Breast epithelium (tissue), 4 donors: ENCODE results near the gene SDC1. TPM values are rescaled to one million over a fixed set of nuclear protein-coding genes. Genes with fewer than 3 reads are reported as not detected.
"Not testable (repeated sequence)": the region's sequence is repeated elsewhere in the genome, so short reads cannot be mapped to it uniquely, and the experiment has no call there.

Experiments
- DNase-seq, 2 donors: peaks; one replicate each; pipeline ENCODE4 v3.0.0-alpha.2; 2019; ENCODE audit warnings: low spot score in 2 of 2
- H3K27ac ChIP-seq, 2 donors: fragments of 200-600 bp; sonication (generic) in 1 of 2; one replicate each; pipeline ENCODE4 v1.5.1; 2016 to 2019; ENCODE audit warnings: mild to moderate bottlenecking in 1 of 2
- H3K27me3 ChIP-seq, 2 donors: fragments of 200-600 bp; sonication (generic) in 1 of 2; one replicate each; pipeline versions ENCODE4 v1.5.1 to v1.6.0; 2017 to 2019; ENCODE audit warnings: control low read depth in 1 of 2, mild to moderate bottlenecking in 1 of 2
- H3K36me3 ChIP-seq: fragments of 200-600 bp; one replicate; pipeline ENCODE4 v1.5.1; 2019
- H3K4me1 ChIP-seq, 2 donors: fragments of 200-600 bp; sonication (generic); one replicate each; pipeline ENCODE4 v1.5.1; 2016 to 2019; ENCODE audit warnings: control low read depth in 1 of 2
- H3K4me3 ChIP-seq, 3 donors: fragments of 200-600 bp; sonication (generic); 1 replicate in 2 of 3; 2 replicates in 1 of 3; pipeline ENCODE4 v1.5.1; 2016 to 2019; ENCODE audit warnings: mild to moderate bottlenecking in 3 of 3, moderate library complexity in 2 of 3
- H3K9me3 ChIP-seq, 2 donors: fragments of 200-600 bp; sonication (generic) in 1 of 2; one replicate each; pipeline ENCODE4 v1.5.1; 2016 to 2019; ENCODE audit warnings: control low read depth in 1 of 2
- POLR2A ChIP-seq: fragments of 450-650 bp; IDR thresholded peaks from one replicate; pipeline ENCODE4 v1.6.1; 2016; ENCODE audit warnings: antibody characterized with exemption, mild to moderate bottlenecking, moderate library complexity
- POLR2AphosphoS5 ChIP-seq, 3 donors: sonication (generic); formaldehyde crosslinking; IDR thresholded peaks; one replicate each; pipeline ENCODE4 v1.6.1; 2017; ENCODE audit warnings: antibody characterized with exemption in 3 of 3
- intact Hi-C: fragments of 100-400 bp; cut with DNase I; formaldehyde crosslinking; loops from one replicate; pipeline ENCODE4 v1.15.1; 2023; ENCODE audit warnings: low total_unique reads
- total RNA-seq, 3 donors: library from RNA; depleted of rRNA; stranded (reverse); fragments of >200 nt; gene quantifications; one replicate each; pipeline ENCODE4 v1.1.0, GENCODE V29; 2016
- TF ChIP-seq, protein P1 (sequence below), 3 donors: fragments of 450-650 bp; IDR thresholded peaks; one replicate each; pipeline ENCODE4 v1.5.1; 2016 to 2017; ENCODE audit warnings: antibody characterized with exemption in 3 of 3, mild to moderate bottlenecking in 3 of 3, moderate library complexity in 3 of 3

SDC1 gene
- total RNA-seq, 3 donors from 2014 or later = 2.6 to 51.8 (median 38.7) TPM

DNA sequence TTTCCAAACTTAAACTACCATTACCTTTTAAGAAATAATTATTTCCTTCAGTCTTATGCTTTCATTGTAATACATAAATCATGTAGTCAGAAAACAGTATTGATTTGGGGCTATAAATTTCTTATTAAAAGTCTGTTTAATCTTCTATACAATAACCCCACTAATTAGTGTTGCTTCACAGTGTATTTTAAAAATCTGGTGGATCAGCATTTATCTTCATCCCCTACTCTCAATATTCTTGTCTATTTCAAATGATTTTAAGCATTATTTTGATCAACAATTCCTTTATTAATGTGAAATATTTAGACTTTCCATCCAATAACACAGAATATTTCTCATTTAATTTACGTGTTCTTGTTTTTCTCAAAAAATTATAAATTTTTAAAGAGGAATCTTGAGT is 32.5 kb upstream of the SDC1 start:
- H3K27me3 ChIP-seq = no peaks in the 10 kb centered on the region
- TF ChIP-seq POLR2AphosphoS5 (IDR thresholded peaks at IDR 0.05) = no peak
- TF ChIP-seq, protein P1, sequence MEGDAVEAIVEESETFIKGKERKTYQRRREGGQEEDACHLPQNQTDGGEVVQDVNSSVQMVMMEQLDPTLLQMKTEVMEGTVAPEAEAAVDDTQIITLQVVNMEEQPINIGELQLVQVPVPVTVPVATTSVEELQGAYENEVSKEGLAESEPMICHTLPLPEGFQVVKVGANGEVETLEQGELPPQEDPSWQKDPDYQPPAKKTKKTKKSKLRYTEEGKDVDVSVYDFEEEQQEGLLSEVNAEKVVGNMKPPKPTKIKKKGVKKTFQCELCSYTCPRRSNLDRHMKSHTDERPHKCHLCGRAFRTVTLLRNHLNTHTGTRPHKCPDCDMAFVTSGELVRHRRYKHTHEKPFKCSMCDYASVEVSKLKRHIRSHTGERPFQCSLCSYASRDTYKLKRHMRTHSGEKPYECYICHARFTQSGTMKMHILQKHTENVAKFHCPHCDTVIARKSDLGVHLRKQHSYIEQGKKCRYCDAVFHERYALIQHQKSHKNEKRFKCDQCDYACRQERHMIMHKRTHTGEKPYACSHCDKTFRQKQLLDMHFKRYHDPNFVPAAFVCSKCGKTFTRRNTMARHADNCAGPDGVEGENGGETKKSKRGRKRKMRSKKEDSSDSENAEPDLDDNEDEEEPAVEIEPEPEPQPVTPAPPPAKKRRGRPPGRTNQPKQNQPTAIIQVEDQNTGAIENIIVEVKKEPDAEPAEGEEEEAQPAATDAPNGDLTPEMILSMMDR (IDR thresholded peaks at IDR 0.05) = no peak
- no peak for TF ChIP-seq POLR2A
- no peak overlapping the region for H3K27ac ChIP-seq
- no peaks in the 10 kb centered on the region for H3K4me1 ChIP-seq
- intact Hi-C loops = no loop called here
- no peak overlapping the region for H3K4me3 ChIP-seq
- H3K36me3 ChIP-seq = peaks cover 11% of the 10 kb centered on the region
- DNase-seq = no peak
- H3K9me3 ChIP-seq = no peaks in the 10 kb centered on the region

DNA sequence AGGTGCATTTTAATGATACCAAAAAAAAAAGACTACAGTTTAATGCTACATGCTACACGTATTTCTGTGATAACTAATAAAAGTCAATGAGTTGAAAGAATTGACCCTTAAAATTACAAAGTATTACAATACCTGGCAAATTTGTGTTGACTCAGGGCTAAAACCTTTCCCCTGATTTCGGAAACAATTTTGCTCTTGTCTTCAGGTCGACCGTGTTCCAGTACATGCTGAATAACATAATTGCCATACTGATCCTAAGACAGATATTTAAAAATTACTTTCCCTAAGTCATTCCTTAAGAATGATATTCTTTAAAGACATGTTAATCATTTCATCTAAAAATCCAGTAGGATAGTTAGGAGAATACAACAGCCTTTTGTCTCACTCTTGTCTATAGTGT is 29.8 kb upstream of the SDC1 start:
- TF ChIP-seq, protein P1 (IDR thresholded peaks at IDR 0.05) = no peak
- no peak for TF ChIP-seq POLR2A
- no peaks in the 10 kb centered on the region for H3K4me1 ChIP-seq
- no peak overlapping the region for H3K4me3 ChIP-seq
- peaks cover 16% of the 10 kb centered on the region for H3K36me3 ChIP-seq
- H3K9me3 ChIP-seq = no peaks in the 10 kb centered on the region
- intact Hi-C loops = no loop called here
- no peaks in the 10 kb centered on the region for H3K27me3 ChIP-seq
- DNase-seq = no peak
- no peak overlapping the region for H3K27ac ChIP-seq

DNA sequence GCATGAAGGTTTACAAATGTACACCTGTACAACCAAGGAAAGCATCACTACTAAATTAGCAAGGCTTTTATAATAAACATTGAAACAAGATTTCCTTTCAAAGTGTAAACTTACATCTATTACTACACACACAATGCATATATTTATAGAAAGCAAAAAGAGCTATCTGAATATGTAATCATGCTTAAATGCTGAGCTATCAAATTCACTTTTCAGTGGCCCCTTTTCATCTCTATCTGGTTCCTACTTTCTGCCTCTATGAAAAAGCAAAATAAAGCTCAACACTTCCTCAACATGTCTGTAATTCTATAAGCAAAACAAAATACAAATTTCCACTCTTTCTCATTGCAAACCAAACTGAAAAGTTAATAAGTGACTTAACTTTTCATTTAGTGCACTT is 25.5 kb upstream of the SDC1 start:
- Histone ChIP-seq H3K27me3 (no peaks in the 10 kb centered on the region), H3K4me1 (no peaks in the 10 kb centered on the region), H3K27ac (no peak overlapping the region), H3K4me3 (no peak overlapping the region), H3K36me3 (peaks cover 16% of the 10 kb centered on the region), H3K9me3 (no peaks in the 10 kb centered on the region)
- TF ChIP-seq POLR2A (no peak), POLR2AphosphoS5 (IDR thresholded peaks at IDR 0.05) (no peak)
- TF ChIP-seq, protein P1 (IDR thresholded peaks at IDR 0.05) = no peak
- no peak for DNase-seq
- intact Hi-C loops = no loop called here

DNA sequence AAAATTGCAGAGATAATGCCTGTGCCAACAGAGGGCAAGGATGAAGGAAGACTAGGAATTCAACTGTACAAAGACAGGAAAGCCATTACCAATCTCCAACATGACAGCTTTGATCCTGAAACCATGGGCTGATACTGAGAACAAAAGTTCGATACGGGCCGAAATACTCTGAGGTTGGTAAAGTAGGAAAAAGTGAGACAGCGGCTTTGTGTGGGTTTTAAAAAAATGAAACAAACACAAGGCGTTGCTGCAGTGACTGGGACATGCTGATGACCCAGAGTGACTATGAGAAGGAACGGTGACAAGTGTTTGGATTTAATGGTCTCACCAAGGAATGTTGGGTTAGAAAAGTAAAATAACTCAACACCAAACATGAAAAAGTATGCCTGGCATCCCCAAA is 24.2 kb upstream of the SDC1 start:
- H3K27me3 ChIP-seq = no peaks in the 10 kb centered on the region
- no peak for DNase-seq
- TF ChIP-seq, protein P1 (IDR thresholded peaks at IDR 0.05) = no peak
- TF ChIP-seq POLR2A (no peak), POLR2AphosphoS5 (IDR thresholded peaks at IDR 0.05) (no peak)
- intact Hi-C loops = no loop called here
- H3K27ac ChIP-seq = no peak overlapping the region
- no peaks in the 10 kb centered on the region for H3K9me3 ChIP-seq
- H3K36me3 ChIP-seq = peaks cover 10% of the 10 kb centered on the region
- H3K4me3 ChIP-seq = no peak overlapping the region
- H3K4me1 ChIP-seq = no peaks in the 10 kb centered on the region

DNA sequence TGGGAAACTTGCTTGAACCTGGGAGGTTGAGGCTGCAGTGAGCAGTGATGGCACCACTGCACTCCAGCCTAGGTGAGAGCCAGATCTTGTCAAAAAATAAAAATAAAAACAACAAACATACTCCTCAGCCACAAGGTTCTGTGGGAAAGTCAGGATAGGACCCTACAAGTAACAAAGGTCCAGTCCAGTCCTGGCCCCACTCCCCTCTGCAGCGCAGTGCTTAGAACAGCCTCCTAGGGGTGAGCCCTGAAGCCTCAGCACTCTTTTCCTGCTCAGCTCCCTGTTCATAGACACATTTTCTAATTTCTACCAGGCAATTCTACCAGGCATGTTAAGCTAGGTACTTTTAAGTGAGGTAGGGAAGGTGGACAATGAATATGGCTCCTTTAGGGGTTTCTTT is 22.2 kb upstream of the SDC1 start:
- intact Hi-C loops = no loop called here
- no peak for TF ChIP-seq POLR2A
- no peak for TF ChIP-seq POLR2AphosphoS5 (IDR thresholded peaks at IDR 0.05)
- TF ChIP-seq, protein P1 (IDR thresholded peaks at IDR 0.05) = no peak
- H3K36me3 ChIP-seq = peaks cover 5% of the 10 kb centered on the region
- no peak overlapping the region for H3K27ac ChIP-seq
- no peaks in the 10 kb centered on the region for H3K4me1 ChIP-seq
- H3K9me3 ChIP-seq = no peaks in the 10 kb centered on the region
- H3K27me3 ChIP-seq = no peaks in the 10 kb centered on the region
- no peak for DNase-seq
- H3K4me3 ChIP-seq = no peak overlapping the region

DNA sequence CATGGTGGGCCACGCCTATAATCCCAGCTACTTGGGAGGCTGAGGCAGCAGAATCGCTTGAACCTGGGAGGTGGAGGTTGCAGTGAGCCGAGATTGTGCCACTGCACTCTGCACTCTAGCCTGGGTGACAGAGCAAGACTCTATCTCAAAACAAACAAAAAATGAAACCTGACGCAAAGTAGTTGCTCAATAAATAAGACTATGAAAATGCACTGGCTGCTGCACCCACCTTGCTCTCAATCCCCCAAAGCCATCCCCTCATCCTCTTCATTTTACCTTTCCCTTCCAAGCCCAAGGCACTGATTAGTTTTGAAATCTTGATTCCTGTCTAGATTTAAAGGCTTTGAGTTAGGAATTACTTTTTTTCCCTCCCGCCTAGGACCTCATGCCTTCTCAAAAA is 18.7 kb upstream of the SDC1 start:
- intact Hi-C loops = not testable (repeated sequence)

More for the DNA sequence above, 18.7 kb upstream of the SDC1 start:
- not testable (repeated sequence) for H3K27ac ChIP-seq, DNase-seq, H3K9me3 ChIP-seq, H3K4me1 ChIP-seq, H3K36me3 ChIP-seq, H3K27me3 ChIP-seq, H3K4me3 ChIP-seq
